Stimulated activated CD4-positive, alpha-beta T cell treated with anti-CD3 and anti-CD28 coated beads, TNF-alpha, amount 100 ng/mL, for 4 hours (primary cell): ENCODE measurements around the gene MCTP1.
A peak's percentile ranks its signal among the peaks of the same experiment; 100 is the strongest.

Source experiments
- DNase-seq, 3 experiments: peaks; one replicate each; pipeline ENCODE4 v3.0.0-alpha.2; 2020; ENCODE audit warnings: low read depth in 3 of 3

Gene MCTP1

DNA sequence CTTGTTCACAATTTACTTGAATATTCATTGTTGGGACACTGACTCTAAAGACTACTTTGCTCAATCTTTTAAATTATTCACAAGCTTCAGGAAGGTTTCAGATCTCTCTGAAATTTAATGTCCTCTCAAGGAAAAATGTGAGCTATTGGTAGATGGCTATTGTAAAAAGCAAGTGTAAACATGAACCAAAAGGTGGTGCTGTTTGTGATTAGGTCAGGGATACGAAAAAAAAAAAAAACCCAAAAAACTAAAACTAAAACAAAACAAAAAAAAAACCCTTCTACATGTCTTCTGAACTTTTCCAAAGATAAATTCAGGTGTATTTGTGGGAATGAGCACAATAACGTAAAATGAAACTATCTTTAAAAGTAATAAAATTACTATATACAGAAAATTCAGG lies 472.7 kb downstream of the MCTP1 start:
- DNase-seq, result no peak

DNA sequence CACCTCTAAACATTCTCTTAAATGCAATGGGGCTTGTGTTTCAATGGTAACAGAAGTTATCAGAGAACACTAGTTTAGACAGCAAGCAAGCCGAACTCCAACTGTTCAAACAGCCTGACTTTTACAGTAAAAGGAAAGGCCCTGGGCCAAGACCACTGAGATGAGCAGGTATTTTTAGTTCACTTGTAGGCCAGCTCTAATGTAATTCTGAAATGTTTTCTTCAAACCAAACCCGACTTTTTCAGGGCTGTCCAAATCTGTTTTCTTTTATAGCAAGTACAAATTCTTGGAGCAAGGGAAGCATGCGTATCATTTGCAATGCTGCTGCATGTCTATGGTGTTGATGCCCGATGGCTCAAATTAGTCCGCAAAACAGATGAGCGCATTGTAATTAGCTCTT lies 473.6 kb downstream of the MCTP1 start:
- DNase-seq, result no peak

DNA sequence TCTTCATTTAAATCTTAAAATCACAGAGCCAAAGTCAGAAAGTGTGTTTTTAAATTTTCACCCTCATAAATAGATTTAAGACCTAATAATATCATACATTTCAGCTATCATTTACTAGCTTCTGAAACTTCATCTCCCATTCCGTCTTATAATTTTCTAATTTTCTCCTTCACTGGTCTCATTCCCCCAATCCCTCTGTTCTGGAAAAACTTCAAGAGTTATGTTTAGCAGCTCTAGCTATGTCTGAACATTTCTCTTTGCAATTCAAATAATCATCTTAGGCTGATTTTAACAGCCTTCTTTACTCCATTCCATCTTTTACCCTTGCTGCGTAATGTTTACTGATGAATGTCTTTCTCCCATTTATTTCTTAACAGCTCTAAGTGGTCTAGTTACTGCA lies 474.0 kb downstream of the MCTP1 start:
- no peak for DNase-seq

DNA sequence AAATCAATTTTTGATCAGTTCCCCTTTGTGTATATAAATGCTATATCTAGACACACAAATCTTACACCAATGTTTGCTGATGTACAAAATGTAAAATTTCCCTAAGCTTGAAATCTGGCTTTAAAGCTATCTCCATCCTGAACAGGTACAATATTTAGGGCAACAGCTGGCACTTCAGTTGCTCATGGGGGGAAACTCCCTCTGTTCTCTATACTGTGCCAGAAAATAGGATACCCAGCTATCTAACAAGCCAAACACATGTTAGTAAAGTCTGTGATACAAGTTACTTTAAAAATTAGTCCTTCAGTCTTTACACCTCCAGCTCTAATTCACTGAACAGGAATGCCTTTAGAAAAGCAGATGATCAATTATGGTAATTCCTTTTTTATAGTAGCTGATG lies 474.6 kb downstream of the MCTP1 start:
- no peak for DNase-seq

DNA sequence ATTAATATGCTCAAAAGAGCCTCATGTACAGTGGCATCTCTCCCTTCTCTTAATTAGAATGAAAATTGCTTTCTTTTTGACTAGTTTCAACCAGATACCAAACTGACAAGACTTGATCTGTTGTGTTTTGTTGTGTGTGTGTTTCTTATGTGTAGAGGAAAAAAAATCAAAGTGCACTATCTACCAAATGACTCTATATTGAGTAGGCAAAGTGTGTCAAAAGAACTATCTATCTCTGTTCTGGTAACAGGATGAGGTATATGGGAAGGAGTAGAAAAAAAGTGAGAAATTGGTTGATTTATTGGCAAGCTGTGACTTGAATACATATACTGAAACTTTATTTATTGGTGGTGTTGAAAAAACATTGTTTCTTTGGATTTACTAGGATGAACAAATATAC lies 476.4 kb downstream of the MCTP1 start:
- DNase-seq, result no peak

GRCh38 chr5:94807985-94808384 lies 476.9 kb downstream of the MCTP1 start:
- DNase-seq, result no peak

DNA sequence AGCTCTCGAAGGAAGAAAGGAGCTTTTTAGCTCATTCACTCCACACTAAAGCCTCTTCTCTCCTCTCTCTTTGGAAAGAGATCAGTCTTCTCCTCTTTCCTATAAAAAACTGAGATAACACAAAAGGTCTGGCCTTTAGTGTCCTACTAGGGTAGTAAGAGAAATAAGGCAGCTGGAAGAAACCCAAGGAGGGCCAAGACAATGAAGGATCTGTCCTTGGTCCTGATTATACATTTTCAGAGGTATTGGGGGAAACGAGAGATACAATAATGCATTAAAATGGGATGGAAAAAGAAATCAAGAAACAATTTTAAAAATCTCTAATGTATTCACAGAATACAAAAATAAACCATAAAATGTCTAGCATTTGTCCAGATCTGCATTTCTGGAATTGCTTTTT lies 482.4 kb downstream of the MCTP1 start:
- DNase-seq, result no peak

GRCh38 chr5:94796586-94796985 lies 488.3 kb downstream of the MCTP1 start:
- DNase-seq, result no peak

- DNase-seq, result no peak
These were observed 491.1 kb downstream of the MCTP1 start for GRCh38 chr5:94793816-94794198.

- peak in 1 of 3 experiments; percentile 2 for DNase-seq
These were observed 491.6 kb downstream of the MCTP1 start for GRCh38 chr5:94793113-94793815.

DNA sequence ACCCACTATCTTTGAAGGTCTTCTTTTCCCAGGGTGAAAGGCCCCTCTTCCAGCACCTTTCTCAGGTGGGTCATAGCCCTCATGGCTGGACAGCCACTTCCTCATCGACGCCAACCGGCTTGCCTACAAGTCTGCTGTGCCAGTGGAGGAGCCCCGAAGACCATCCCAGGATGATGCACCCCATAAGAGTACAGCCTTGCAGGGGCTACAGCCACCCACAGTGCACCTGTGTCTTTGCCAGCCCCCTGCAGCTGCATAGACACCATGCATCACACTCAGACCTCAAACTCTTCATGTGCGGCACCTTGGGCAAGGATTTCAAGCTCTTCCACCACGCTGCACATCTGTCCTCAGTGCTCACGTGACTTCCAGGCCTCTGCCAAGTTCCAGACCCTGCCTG lies 493.1 kb downstream of the MCTP1 start:
- DNase-seq, result no peak

- DNase-seq, result no peak
These were observed 496.4 kb downstream of the MCTP1 start for GRCh38 chr5:94788527-94788926.

GRCh38 chr5:94784536-94785505 lies 500.1 kb downstream of the MCTP1 start:
- no peak for DNase-seq

GRCh38 chr5:94782383-94782782 lies 502.5 kb downstream of the MCTP1 start:
- no peak for DNase-seq

GRCh38 chr5:94779684-94780083 lies 505.2 kb downstream of the MCTP1 start:
- DNase-seq, result no peak

DNA sequence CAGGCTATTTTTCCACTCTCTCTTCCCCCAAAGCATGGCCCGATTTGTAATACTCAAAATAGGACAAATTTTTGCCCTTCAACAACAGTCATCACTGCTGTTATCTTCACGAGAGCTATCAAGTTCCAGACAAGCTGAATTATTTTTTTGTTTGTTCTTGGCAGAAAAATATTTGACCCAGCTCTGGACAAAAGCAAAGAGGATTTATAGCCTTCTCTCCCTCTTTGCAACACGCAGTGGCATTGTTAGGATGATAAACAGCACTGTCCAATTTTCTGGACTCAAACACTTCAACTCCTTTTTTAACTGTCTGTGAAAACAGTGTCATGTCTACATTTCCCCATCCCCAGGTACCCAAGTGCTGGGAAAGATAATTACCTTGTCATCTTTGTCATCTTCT lies 506.2 kb downstream of the MCTP1 start:
- DNase-seq, result no peak

- DNase-seq, result no peak
These were observed 506.6 kb downstream of the MCTP1 start for GRCh38 chr5:94778299-94778698.

- DNase-seq, result no peak
These were observed 507.6 kb downstream of the MCTP1 start for GRCh38 chr5:94777056-94777880.

DNA sequence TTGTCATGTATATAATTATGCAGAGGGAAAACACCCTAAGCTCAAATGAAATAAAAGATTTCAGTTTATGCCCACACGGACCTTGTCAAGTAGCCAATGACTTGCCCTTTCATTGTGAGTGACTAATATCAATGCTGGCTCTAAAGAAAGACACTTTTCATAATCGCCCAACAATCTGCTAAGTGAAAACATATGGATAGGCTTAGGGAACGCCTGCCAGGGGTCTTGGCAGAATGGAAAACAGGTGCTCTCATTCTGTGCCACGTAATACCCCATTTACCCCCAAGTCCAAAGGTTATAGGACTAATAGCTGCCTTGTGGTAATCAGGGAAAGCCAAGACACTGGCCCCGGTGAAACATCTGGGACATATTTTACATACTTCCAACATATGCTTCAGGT lies 508.7 kb downstream of the MCTP1 start:
- no peak for DNase-seq

GRCh38 chr5:94775088-94775487 lies 509.8 kb downstream of the MCTP1 start:
- no peak for DNase-seq

GRCh38 chr5:94771742-94772141 lies 513.2 kb downstream of the MCTP1 start:
- DNase-seq, result no peak

DNA sequence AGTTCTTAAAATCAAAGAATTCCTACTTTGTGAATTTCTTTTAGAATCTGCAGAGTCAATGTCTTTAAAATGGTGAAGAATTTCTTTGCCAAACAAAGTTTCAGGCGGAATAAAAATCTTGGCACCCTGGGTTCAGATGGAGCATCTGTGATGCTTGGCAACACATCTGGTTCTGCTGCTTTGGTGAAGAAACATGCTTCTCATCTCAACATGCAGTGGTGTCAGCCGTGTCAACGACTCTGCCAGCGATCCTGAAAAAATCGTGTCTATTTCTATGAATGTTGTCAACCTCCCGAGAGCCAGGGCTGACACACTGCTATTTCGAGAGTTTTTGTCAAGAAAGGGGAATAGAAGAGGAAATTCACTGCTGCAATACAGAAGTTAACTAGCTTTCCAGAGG lies 514.9 kb downstream of the MCTP1 start:
- no peak for DNase-seq
